Amygdala (tissue), 56 donors: ENCODE measurements around the gene IFNAR1.
"Not testable (repeated sequence)": the region's sequence is repeated elsewhere in the genome, so short reads cannot be mapped to it uniquely, and the experiment has no call there.

ENCODE experiments used
- DNase-seq, 56 donors: peaks; one replicate each; lab custom pipeline; 2025; lab: John Stamatoyannopoulos, UW

Gene IFNAR1

GRCh38 chr21:33339135-33339534 lies 14.4 kb downstream of the IFNAR1 start:
- DNase-seq: no peak

DNA sequence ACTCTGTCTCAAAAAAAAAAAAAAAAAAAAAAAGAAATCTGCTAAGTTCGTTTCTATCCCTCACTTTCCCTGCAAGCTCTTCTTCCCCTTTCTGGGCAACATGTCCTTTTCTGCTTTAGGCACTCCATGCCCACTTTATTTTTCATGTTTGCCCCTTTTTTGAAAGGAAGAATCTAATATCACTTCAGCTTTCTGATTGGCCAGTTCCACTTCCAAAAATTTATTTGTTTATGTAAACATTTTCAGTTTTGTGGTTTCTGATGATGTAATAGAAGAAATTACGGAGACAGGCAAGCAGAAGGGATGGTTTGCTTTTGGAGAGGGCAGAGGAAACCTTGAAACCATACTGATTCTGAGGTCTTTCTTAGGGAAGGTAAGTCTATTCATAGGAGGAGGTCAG lies 15.1 kb downstream of the IFNAR1 start:
- DNase-seq: no peak

DNA sequence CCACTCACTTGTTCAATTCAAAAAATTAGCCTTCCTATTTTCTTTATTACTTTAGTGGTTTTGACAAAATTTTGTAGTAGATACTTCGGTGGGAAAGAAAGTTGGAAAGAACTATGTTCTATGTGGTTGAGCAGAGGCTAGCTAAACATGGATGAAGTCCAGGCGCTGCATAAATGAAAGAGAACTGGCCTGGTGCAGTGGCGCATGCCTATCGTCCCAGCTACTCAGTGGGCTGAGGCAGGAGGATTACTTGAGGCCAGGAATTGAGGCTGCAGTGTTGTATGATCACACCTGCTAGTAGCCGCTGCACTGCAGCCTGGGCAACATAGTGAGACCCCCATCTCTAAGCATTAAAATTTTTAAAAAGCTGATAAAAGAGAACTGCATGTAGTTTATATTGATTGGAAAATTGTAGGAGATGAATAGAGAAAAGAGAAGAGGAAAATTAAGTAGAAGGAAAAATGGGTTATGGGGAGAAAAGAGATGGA lies 21.0 kb downstream of the IFNAR1 start:
- no peak for DNase-seq

- no peak for DNase-seq
Observed at GRCh38 chr21:33348706-33349105, 23.9 kb downstream of the IFNAR1 start.

GRCh38 chr21:33350676-33351075 lies 25.9 kb downstream of the IFNAR1 start:
- DNase-seq: no peak

DNA sequence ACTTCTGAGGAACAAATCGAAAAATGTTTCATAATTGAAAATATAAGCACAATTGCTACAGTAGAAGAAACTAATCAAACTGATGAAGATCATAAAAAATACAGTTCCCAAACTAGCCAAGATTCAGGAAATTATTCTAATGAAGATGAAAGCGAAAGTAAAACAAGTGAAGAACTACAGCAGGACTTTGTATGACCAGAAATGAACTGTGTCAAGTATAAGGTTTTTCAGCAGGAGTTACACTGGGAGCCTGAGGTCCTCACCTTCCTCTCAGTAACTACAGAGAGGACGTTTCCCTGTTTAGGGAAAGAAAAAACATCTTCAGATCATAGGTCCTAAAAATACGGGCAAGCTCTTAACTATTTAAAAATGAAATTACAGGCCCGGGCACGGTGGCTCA lies 30.6 kb downstream of the IFNAR1 start:
- DNase-seq: no peak

DNA sequence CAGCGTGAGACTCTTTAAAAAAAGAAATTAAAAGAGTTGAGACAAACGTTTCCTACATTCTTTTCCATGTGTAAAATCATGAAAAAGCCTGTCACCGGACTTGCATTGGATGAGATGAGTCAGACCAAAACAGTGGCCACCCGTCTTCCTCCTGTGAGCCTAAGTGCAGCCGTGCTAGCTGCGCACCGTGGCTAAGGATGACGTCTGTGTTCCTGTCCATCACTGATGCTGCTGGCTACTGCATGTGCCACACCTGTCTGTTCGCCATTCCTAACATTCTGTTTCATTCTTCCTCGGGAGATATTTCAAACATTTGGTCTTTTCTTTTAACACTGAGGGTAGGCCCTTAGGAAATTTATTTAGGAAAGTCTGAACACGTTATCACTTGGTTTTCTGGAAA lies 31.2 kb downstream of the IFNAR1 start:
- no peak for DNase-seq

DNA sequence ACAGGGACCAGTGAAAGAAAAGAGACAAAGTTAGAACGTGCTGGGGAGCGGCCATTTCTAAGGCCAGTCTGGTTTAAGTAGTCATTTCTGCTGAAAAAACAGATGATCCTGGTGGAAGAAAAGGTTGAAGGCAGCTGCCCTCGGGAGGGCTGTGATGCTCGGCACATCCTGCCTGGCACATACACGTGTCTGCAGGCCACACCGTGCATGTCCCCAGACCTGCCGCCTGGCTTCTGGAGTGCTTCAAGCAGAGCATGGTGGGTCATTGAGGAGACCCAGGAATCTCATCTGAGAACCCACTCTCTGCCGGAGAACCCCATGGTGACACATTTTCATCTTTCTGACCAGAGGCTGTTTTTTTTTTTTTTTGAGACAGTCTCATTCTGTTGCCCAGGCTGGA lies 32.4 kb downstream of the IFNAR1 start:
- DNase-seq: no peak

DNA sequence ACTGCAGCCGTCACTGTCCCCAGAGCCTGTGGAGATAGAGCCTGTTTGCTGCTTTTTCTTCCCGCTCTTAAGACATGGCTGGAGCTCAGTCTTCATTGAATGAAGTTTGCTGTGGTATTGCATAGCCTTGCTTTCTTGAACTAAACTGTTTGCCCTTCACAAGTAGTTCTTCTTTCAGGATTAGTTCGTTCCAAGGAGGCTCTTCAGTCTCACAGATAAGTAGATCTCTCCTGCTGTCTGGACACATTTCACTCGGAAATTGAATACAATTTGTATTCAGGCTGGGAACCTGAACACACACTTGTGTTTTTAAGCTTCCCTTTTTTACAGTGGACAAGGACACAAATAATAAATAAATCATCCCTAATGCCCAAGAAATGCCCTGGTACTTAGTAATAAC lies 34.7 kb downstream of the IFNAR1 start:
- no peak for DNase-seq

- DNase-seq: no peak
Observed at GRCh38 chr21:33360281-33360680, 35.5 kb downstream of the IFNAR1 start.

- DNase-seq: peak in 45 of 56 donors; percentile 11 to 80 (median 45)
Observed at GRCh38 chr21:33360881-33361602, 36.3 kb downstream of the IFNAR1 start.

DNA sequence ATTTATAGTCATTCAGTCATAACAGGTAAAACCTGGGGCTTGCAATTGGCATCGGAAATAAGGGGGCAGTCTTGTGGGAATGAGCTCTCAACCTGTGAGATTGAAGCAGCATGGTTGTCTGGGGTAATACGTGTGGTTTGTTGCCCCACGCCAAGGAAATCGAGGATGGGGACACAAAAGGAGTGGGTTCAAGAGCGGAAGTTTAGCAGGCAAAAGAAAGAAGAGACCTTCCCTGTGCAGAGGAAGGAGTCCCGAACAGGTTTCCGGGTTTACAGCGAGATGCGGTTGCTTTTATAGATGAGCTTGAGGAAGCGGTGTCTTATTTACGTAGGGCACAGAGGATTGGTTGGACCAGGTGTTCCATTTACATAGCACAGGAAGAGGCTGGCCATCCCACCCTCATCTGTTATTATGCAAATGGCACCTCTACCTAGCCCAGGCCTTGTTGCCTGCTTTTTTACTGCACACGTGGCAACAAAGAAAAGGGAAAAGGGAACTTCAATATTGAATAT lies 37.3 kb downstream of the IFNAR1 start:
- peak in 2 of 56 donors; percentile 15 to 18 for DNase-seq

- DNase-seq: not testable (repeated sequence)
Observed at GRCh38 chr21:33363911-33364609, 39.3 kb downstream of the IFNAR1 start.

DNA sequence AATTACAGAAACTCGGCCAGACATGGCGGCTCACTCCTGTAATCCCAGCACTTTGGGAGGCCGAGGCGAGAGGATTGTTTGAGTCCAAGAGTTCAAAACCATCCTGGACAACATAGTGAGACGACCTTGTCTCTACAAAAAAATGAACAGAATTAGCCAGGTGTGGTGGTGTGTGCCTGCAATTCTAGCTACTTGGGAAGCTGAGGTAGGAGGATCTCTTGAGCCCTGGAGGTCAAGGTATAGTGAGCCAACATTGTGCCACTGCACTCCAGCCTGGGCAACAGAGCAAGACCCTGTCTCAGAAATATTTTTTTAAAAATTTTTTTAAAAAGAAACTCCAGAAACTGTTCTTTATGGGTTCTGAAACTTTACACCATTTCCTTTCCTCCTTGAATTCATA lies 40.1 kb downstream of the IFNAR1 start:
- DNase-seq: no peak

DNA sequence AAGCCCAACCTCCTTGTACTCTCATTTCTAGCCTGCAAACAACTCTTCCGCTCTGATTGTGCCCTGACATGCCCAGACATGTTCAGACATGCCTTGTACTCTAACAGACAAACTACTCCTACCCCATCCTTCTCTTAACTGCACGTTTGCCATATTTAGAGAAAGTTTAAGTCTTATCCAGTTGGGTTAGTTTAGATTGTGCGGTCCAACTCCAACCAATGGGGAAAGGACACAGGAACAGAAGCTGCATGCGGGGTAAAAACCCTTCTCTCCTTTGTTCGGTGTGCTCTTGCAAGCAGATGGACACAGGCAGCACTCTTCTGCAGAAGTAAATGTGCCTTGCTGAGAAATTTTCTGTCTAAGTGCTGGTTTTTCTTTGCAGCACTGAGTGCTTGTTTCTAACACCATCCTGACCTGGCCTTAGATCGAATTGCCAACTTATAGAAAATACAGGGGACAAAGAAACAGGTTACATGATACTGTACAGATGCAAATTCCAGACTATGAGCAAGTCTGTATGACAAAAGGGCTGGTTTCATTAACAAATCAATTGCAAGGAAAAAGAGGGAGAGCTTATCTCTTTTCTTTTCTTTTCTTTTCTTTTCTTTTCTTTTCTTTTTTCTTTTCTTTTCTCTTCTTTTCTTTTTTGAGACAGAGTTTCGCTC lies 42.7 kb downstream of the IFNAR1 start:
- DNase-seq: no peak

DNA sequence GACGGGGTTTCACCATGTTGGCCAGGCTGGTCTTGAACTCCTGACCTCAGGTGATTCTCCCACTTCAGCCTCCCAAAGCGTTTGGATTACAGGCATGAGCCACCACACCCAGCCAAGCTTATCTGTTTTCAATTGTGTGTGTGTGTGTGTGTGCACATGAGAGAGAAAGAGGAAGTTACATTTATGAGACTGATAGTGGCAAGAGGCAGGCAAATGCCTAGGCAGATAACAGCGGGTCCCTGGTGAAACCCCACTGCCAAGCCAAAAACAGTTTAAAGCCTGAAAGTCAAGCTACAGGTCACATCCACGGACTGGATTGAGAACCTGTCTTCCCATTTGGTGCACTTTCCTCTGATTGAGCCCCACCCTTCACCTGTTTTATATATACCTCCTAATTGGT lies 43.4 kb downstream of the IFNAR1 start:
- DNase-seq: no peak

GRCh38 chr21:33368576-33368975 lies 43.8 kb downstream of the IFNAR1 start:
- no peak for DNase-seq

GRCh38 chr21:33369586-33369985 lies 44.8 kb downstream of the IFNAR1 start:
- no peak for DNase-seq

DNA sequence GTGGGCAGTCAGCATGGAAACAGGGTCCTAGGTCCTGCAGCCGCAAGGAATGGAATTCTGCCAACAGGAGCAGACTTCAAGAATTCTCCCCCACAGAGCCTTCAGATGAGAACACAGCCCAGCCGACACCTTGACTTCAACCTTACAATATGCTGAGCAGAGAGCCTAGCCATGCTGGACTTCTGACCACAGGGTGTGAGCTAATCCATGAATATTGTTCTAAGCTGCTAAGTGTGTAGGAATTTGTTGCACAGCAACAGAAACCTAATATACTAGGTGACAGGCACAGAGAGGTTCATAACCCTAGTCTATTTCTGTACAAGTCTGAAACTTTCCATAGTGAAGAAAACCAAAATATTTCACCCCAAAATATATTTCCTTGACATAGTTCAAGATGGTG lies 45.5 kb downstream of the IFNAR1 start:
- no peak for DNase-seq

GRCh38 chr21:33371366-33371765 lies 46.6 kb downstream of the IFNAR1 start:
- no peak for DNase-seq

GRCh38 chr21:33372582-33372981 lies 47.8 kb downstream of the IFNAR1 start:
- DNase-seq: no peak
